RKO (cell line): ENCODE measurements around the gene PCDHB16.
"Not testable (repeated sequence)": the region's sequence is repeated elsewhere in the genome, so short reads cannot be mapped to it uniquely, and the experiment has no call there.

ENCODE experiments used
- DNase-seq: peaks from one replicate; pipeline ENCODE4 v3.0.0-alpha.2; 2016; ENCODE audit warnings: low spot score

Gene PCDHB16

DNA sequence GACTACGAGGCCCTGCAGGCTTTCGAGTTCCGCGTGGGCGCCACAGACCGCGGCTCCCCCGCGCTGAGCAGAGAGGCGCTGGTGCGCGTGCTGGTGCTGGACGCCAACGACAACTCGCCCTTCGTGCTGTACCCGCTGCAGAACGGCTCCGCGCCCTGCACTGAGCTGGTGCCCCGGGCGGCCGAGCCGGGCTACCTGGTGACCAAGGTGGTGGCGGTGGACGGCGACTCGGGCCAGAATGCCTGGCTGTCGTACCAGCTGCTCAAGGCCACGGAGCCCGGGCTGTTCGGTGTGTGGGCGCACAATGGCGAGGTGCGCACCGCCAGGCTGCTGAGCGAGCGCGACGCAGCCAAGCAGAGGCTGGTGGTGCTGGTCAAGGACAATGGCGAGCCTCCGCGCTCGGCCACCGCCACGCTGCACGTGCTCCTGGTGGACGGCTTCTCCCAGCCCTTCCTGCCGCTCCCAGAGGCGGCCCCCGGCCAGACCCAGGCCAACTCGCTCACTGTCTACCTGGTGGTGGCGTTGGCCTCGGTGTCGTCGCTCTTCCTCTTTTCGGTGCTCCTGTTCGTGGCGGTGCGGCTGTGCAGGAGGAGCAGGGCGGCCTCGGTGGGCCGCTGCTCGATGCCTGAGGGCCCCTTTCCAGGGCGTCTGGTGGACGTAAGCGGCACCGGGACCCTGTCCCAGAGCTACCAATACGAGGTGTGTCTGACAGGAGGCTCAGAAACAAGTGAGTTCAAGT is 2.1 kb downstream of the PCDHB16 start:
- DNase-seq: not testable (repeated sequence)

DNA sequence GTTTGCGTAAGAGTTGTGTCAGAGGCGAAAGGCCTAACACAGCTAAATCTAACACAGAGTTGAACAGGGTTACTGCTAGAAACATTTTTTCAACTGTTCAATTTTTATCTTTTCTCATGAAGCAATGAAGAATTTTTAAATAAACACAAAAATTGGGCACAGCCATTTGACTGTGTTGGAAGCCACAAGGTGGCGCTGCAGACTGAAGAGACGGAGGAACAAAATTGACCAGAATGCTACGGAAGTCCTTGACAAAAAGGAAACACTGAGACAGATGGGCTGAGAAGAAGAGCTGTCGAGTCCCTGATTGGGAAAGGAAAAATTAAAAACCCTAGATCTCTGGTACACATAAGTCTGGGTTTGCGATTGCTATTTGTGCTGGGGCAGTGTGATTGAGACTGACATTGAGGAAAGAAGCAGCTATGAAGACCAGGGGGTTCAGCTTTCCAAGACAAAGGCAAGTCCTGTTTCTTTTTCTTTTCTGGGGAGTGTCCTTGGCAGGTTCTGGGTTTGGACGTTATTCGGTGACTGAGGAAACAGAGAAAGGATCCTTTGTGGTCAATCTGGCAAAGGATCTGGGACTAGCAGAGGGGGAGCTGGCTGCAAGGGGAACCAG is 4.8 kb downstream of the PCDHB16 start, which contains the start of gene PCDHB9:
Gene PCDHB9, plus strand, starts transcription at position 265 of the 616 bp plus-strand sequence. Its CDS starts 158 bp downstream, at position 423.
- DNase-seq: peak; percentile 45

GRCh38 chr5:141188682-141189081 is 6.5 kb downstream of the PCDHB16 start:
- DNase-seq: not testable (repeated sequence)

DNA sequence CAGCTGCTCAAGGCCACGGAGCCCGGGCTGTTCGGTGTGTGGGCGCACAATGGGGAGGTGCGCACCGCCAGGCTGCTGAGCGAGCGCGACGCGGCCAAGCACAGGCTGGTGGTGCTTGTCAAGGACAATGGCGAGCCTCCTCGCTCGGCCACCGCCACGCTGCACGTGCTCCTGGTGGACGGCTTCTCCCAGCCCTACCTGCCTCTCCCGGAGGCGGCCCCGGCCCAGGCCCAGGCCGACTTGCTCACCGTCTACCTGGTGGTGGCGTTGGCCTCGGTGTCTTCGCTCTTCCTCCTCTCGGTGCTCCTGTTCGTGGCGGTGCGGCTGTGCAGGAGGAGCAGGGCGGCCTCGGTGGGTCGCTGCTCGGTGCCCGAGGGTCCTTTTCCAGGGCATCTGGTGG is 6.9 kb downstream of the PCDHB16 start:
- DNase-seq: not testable (repeated sequence)

DNA sequence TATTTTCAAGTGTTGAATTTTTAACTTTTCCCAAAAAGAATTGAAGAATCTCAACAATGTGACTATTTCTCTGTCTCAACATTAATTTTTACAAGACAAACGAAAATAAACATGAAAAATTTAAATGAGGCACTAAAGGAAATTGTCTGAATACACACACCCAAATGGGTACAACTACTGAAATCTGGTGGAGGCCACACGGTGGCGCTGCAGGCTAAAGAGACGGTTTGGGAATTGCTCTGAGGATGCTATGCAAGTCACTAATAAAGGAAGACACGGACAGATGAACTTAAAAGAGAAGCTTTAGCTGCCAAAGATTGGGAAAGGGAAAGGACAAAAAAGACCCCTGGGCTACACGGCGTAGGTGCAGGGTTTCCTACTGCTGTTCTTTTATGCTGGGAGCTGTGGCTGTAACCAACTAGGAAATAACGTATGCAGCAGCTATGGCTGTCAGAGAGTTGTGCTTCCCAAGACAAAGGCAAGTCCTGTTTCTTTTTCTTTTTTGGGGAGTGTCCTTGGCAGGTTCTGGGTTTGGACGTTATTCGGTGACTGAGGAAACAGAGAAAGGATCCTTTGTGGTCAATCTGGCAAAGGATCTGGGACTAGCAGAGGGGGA is 10.0 kb downstream of the PCDHB16 start, which contains the start of gene PCDHB10:
Gene PCDHB10, plus strand, starts transcription at position 244 of the 616 bp plus-strand sequence. Its CDS starts 200 bp downstream, at position 444.
- peak; percentile 73 for DNase-seq

GRCh38 chr5:141194332-141194731 is 12.1 kb downstream of the PCDHB16 start:
- DNase-seq: not testable (repeated sequence)

DNA sequence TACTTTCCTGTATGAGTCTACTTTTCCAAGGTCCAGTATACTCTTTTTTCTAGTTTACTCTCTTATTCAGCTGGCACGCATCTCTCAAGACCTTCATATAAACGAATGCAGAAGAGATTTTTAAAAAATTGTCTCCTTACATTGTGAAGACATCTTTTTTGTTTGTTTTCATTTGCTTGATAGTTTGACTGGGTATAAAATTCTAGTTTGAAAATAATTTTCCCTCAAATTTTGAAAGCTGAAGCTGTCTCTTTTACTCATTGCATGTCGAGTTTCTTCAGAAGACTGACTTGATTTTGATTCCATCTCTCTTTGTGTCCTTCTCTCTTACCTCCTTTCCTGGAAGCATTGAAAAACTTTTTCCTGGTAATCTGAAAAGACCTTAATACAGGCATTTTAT is 14.2 kb downstream of the PCDHB16 start:
- DNase-seq: no peak

GRCh38 chr5:141199359-141200235 is 17.4 kb downstream of the PCDHB16 start, which contains the start of gene PCDHB11:
Gene PCDHB11 (plus strand): TSS chr5:141199627. CDS start chr5:141199775, 148 bp downstream.
- DNase-seq: peak; percentile 86

- DNase-seq: not testable (repeated sequence)
These were observed 18.9 kb downstream of the PCDHB16 start for GRCh38 chr5:141201126-141201525.

DNA sequence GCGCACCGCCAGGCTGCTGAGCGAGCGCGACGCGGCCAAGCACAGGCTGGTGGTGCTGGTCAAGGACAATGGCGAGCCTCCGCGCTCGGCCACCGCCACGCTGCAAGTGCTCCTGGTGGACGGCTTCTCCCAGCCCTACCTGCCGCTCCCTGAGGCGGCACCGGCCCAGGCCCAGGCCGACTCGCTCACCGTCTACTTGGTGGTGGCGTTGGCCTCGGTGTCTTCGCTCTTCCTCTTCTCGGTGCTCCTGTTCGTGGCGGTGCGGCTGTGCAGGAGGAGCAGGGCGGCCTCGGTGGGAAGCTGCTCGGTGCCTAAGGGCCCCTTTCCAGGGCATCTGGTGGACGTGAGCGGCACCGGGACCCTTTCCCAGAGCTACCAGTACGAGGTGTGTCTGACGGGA is 19.5 kb downstream of the PCDHB16 start:
- DNase-seq: not testable (repeated sequence)

DNA sequence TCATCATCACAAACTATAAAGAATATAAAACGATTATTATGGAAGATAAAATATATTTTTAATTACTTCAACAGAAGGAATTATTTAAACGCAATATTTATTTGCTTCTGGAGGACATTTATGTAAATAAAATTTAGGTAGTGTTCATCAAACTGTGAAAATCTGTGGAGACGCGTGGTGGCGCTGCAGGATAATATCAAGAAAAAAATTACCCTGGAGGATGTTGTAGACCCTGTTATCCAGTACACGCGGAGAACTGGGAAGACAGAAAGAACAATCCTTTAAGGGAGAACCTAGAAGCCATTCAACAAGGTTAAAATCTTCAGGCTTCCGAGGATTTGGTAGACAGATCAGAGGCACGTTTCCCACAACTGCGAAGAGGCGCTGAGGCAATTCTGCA is 26.3 kb downstream of the PCDHB16 start, which contains the start of gene PCDHB12:
Gene PCDHB12, plus strand, starts transcription at position 242 of the 400 bp plus-strand sequence. CDS start 189 bp downstream, outside the sequence.
- DNase-seq: no peak

GRCh38 chr5:141210281-141210680 is 28.1 kb downstream of the PCDHB16 start:
- DNase-seq: not testable (repeated sequence)

DNA sequence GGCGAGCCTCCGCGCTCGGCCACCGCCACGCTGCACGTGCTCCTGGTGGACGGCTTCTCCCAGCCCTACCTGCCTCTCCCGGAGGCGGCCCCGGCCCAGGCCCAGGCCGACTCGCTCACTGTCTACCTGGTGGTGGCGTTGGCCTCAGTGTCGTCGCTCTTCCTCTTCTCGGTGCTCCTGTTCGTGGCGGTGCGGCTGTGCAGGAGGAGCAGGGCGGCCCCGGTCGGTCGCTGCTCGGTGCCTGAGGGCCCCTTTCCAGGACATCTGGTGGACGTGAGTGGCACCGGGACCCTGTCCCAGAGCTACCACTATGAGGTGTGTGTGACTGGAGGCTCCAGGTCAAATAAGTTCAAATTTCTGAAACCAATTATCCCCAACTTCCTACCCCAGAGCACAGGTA is 28.7 kb downstream of the PCDHB16 start:
- DNase-seq: not testable (repeated sequence)

DNA sequence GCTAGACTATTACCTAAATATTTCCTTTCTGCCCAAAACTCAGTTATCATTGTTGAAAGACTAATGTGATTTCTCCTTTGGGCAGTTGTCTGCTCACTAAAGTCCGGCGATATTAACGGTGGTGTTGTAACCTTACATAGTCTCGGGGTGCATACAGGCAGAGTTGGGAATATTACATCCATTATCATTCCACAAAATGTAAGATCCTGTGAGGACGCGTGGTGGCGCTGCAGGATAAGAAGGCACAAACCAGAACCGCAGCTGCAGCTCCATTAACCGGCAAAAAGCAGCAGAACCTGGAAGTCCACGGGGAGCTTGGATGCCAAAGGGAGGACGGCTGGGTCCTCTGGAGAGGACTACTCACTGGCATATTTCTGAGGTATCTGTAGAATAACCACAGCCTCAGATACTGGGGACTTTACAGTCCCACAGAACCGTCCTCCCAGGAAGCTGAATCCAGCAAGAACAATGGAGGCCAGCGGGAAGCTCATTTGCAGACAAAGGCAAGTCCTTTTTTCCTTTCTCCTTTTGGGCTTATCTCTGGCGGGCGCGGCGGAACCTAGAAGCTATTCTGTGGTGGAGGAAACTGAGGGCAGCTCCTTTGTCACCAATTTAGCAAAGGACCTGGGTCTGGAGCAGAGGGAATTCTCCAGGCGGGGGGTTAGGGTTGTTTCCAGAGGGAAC is 31.6 kb downstream of the PCDHB16 start, which contains the start of gene PCDHB13:
Gene PCDHB13, plus strand, starts transcription at position 264 of the 684 bp plus-strand sequence. Its CDS starts 205 bp downstream, at position 469.
- DNase-seq: peak; percentile 92

DNA sequence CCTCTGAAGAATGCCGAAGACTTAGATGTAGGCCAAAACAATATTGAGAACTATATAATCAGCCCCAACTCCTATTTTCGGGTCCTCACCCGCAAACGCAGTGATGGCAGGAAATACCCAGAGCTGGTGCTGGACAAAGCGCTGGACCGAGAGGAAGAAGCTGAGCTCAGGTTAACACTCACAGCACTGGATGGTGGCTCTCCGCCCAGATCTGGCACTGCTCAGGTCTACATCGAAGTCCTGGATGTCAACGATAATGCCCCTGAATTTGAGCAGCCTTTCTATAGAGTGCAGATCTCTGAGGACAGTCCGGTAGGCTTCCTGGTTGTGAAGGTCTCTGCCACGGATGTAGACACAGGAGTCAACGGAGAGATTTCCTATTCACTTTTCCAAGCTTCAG is 32.4 kb downstream of the PCDHB16 start:
- DNase-seq: not testable (repeated sequence)

GRCh38 chr5:141215504-141215903 is 33.3 kb downstream of the PCDHB16 start:
- not testable (repeated sequence) for DNase-seq

GRCh38 chr5:141216035-141216434 is 33.8 kb downstream of the PCDHB16 start:
- not testable (repeated sequence) for DNase-seq

DNA sequence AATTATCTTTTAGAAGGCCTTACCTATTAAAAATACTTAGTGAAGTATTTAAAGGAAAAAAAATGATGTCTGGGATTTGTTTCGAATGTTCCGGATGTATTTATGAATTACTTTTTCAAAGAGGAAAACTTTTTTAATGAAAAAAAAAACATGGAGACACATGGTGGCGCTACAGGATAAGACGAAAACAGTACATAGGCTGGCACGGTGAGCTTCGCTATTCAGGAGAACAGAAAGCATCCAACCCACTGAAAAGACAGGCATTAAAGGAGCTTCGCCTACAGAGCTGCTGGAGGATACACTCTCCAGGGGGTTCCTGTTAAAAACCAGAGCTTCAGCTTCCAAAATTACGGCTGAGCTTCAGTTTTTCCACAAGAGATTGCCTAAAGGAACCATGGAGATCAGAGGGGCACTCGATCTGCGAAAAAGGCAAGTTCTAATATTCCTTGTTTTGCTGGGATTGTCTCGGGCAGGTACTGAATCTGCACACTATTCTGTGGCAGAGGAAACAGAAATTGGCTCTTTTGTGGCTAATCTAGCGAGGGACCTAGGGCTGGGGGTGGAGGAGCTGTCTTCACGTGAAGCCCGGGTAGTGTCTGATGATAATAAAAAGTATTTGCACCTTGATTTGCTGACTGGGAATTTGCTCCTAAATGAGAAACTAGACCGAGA is 41.1 kb downstream of the PCDHB16 start, which contains the start of gene PCDHB14:
Gene PCDHB14, plus strand, starts transcription at position 232 of the 672 bp plus-strand sequence. Its CDS starts 163 bp downstream, at position 395.
- DNase-seq: no peak

DNA sequence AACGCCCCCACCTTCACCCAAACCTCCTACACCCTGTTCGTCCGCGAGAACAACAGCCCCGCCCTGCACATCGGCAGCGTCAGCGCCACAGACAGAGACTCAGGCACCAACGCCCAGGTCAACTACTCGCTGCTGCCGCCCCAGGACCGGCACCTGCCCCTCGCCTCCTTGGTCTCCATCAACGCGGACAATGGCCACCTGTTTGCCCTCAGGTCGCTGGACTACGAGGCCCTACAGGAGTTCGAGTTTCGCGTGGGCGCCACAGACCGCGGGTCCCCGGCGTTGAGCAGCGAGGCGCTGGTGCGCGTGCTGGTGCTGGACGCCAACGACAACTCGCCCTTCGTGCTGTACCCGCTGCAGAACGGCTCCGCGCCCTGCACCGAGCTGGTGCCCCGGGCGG is 42.7 kb downstream of the PCDHB16 start:
- not testable (repeated sequence) for DNase-seq

DNA sequence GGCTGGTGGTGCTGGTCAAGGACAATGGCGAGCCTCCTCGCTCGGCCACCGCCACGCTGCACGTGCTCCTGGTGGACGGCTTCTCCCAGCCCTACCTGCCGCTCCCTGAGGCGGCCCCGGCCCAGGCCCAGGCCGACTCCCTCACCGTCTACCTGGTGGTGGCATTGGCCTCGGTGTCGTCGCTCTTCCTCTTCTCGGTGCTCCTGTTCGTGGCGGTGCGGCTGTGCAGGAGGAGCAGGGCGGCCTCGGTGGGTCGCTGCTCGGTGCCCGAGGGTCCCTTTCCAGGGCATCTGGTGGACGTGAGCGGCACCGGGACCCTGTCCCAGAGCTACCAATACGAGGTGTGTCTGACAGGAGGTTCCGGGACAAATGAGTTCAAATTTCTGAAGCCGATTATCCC is 43.2 kb downstream of the PCDHB16 start:
- not testable (repeated sequence) for DNase-seq
